ENCODE measurements around the gene RPL41.

Gene RPL41

DNA sequence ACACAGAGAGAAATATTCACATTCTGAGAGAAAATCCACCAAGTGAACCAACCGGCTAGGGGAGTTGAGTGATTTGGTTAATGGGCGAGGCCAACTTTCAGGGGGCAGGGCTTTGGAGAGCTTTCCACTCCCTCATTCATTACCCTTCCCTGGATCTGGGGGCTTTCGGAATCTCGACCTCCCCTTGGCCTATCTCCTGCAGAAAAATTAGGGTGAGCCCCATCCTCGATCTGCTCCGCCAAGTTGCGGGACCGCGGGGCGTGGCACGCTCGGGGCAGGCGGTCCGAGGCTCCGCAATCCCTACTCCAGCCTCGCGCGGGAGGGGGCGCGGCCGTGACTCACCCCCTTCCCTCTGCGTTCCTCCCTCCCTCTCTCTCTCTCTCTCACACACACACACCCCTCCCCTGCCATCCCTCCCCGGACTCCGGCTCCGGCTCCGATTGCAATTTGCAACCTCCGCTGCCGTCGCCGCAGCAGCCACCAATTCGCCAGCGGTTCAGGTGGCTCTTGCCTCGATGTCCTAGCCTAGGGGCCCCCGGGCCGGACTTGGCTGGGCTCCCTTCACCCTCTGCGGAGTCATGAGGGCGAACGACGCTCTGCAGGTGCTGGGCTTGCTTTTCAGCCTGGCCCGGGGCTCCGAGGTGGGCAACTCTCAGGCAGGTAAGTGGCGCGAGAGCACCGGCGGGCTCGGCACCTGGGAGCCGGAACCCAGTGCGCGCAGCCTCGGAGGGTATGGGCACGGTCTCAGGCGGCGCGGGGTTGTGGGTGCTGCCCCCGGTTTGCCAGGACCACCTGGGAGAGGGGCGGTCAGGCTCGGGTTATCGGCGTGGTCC lies 36.5 kb upstream of the RPL41 start, which contains the start of gene ERBB3:
ERBB3 (plus strand) TSS at position 443 of the 833 bp plus-strand sequence; CDS start at position 579, 136 bp downstream.
- peak within 1 kb of the TSS; percentile 98 for H3K9ac ChIP-seq (ENCODE audit: insufficient read length, low read depth)
- DNase-seq (ENCODE audit: low read depth, low spot score) = peak; percentile 71
- no peak for TF ChIP-seq YY1 (IDR thresholded peaks at IDR 0.05; ENCODE audit: insufficient read depth, insufficient read length)
- TF ChIP-seq SUZ12 (IDR thresholded peaks at IDR 0.05; ENCODE audit: extremely low read depth, insufficient read depth, insufficient read length) = no peak
- TF ChIP-seq ZNF274 (IDR thresholded peaks at IDR 0.05; ENCODE audit: low read depth, low read length) = no peak
- H3K36me3 ChIP-seq (ENCODE audit: insufficient read depth, insufficient read length, low read length) = peaks cover 2% of the 10 kb centered on the region
- no peaks in the 10 kb centered on the region for H3K27me3 ChIP-seq (ENCODE audit: insufficient read depth, insufficient read length)
- peaks cover 10% of the 10 kb centered on the region for H3K4me1 ChIP-seq (ENCODE audit: insufficient read depth, insufficient read length)
- H3K9me3 ChIP-seq (ENCODE audit: insufficient read depth, low read length) = peaks cover 6% of the 10 kb centered on the region; the same call in 1 of the 2 replicates
- peak within 1 kb of the TSS; percentile 91 for H3K4me3 ChIP-seq (ENCODE audit: insufficient read length, low read depth)

DNA sequence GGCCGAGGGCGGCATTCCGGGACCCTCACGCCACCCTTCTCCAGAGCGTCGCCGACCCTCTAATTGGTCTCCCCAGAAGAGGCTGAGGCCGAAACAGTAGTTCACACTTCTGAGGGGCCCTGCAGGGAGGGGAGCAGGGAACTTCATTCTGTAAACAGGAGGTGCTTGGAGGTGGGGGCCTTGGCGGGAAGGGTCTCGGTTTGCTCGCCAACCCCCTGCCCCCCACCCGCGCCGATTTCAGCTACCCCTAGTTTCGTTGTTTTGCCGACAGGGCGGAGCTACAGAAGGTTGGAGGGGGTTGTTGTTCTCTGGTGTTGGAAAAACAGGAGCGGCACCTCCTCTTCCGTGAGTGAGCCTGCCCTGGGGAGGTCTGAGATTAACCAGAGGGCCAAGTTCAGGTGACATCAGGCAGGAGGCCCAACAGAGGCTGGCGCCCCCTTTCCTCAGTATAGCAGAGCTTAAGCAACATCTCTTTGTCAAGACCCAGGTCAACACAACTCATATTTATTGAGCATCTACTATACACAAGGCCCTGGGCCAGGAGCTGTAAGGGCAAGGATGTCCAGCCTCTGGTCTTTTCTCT lies 35.8 kb upstream of the RPL41 start:
- peak overlapping the region; percentile 91 for H3K4me3 ChIP-seq (ENCODE audit: insufficient read length, low read depth)
- peaks cover 10% of the 10 kb centered on the region for H3K4me1 ChIP-seq (ENCODE audit: insufficient read depth, insufficient read length)
- TF ChIP-seq YY1 (IDR thresholded peaks at IDR 0.05; ENCODE audit: insufficient read depth, insufficient read length) (no peak), ZNF274 (IDR thresholded peaks at IDR 0.05; ENCODE audit: low read depth, low read length) (no peak), SUZ12 (IDR thresholded peaks at IDR 0.05; ENCODE audit: extremely low read depth, insufficient read depth, insufficient read length) (no peak)
- peaks cover 6% of the 10 kb centered on the region; the same call in 1 of the 2 replicates for H3K9me3 ChIP-seq (ENCODE audit: insufficient read depth, low read length)
- H3K9ac ChIP-seq (ENCODE audit: insufficient read length, low read depth) = peak overlapping the region; percentile 98
- no peaks in the 10 kb centered on the region for H3K27me3 ChIP-seq (ENCODE audit: insufficient read depth, insufficient read length)
- H3K36me3 ChIP-seq (ENCODE audit: insufficient read depth, insufficient read length, low read length) = peaks cover 5% of the 10 kb centered on the region
- no peak for DNase-seq (ENCODE audit: low read depth, low spot score)

DNA sequence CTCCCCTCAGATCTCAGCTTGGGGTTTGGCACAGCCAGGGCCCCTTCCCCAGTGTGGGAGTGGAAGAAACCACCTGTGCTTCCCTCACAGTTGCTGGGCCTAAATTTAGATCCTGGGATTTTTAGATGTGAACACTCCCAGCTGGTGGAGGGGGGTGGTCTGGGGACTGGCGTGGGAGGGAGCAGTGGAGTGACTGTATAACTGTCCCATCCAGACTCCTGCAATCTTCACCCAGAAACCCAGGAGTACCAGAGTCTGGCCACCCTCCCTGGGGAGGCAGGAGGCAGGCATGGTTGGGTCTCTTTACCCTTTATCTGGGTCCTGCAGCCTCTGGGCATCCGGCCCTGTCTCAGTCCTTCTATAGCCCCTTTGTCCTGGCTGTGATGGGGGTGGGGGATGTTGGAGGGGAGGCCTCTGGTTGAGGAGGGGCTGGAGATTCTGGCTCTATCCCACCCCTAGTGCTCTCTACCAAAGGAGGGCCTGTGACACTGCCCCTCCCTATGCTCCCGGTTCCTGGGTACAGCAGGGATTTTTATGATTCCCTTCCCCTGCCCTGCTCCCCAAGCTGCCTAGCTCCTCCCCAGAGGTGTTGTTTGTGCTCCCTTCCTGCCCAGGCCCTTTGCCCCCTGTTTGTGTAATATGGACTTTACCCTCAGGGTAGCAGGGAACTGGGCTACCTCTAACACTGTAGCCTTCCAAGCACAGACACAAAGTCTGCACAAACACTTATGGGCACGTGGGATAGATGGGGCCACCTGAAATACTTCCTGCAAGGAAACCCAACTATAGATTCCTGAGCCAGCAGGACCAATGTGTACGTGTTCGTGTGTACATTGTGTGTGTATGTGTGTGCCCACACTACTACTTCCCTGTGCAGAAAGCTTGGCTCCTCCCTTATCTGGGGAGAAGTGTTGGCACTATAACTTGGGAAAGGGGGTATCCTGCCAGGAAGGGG lies 34.8 kb upstream of the RPL41 start:
- H3K4me1 ChIP-seq (ENCODE audit: insufficient read depth, insufficient read length) = peaks cover 10% of the 10 kb centered on the region
- DNase-seq (ENCODE audit: low read depth, low spot score) = no peak
- H3K27me3 ChIP-seq (ENCODE audit: insufficient read depth, insufficient read length) = no peaks in the 10 kb centered on the region
- H3K36me3 ChIP-seq (ENCODE audit: insufficient read depth, insufficient read length, low read length) = peaks cover 9% of the 10 kb centered on the region
- peaks cover 5% of the 10 kb centered on the region; the same call in 1 of the 2 replicates for H3K9me3 ChIP-seq (ENCODE audit: insufficient read depth, low read length)
- TF ChIP-seq SUZ12 (IDR thresholded peaks at IDR 0.05; ENCODE audit: extremely low read depth, insufficient read depth, insufficient read length) (no peak), ZNF274 (IDR thresholded peaks at IDR 0.05; ENCODE audit: low read depth, low read length) (no peak), YY1 (IDR thresholded peaks at IDR 0.05; ENCODE audit: insufficient read depth, insufficient read length) (no peak)
- peak overlapping the region; percentile 91 for H3K4me3 ChIP-seq (ENCODE audit: insufficient read length, low read depth)
- peak overlapping the region; percentile 98 for H3K9ac ChIP-seq (ENCODE audit: insufficient read length, low read depth)

DNA sequence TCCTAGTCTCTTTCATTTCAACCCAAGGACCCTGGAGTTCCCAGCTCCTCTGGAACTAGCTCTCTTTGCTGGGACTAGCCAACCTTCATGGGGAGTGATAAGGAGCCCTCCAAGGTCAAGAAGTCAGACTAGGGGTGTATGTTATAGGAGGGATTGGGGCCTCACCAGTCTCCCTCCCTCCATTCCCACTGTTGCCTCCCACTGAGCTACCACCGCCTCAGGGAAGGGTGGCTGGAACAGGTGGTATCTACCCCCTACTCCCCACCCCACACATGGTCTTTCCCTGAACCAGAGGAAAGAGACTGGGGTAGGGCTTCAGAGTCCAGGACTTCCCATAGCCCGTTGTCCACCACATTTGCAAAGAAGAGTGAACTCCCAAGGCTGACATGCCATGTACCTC lies 34.1 kb upstream of the RPL41 start:
- Histone ChIP-seq H3K36me3 (ENCODE audit: insufficient read depth, insufficient read length, low read length) (peaks cover 10% of the 10 kb centered on the region), H3K9me3 (ENCODE audit: insufficient read depth, low read length) (no peaks in the 10 kb centered on the region; the same call in 1 of the 2 replicates), H3K4me3 (ENCODE audit: insufficient read length, low read depth) (no peak overlapping the region), H3K9ac (ENCODE audit: insufficient read length, low read depth) (no peak overlapping the region), H3K27me3 (ENCODE audit: insufficient read depth, insufficient read length) (no peaks in the 10 kb centered on the region), H3K4me1 (ENCODE audit: insufficient read depth, insufficient read length) (peaks cover 13% of the 10 kb centered on the region)
- no peak for DNase-seq (ENCODE audit: low read depth, low spot score)
- no peak for TF ChIP-seq ZNF274 (IDR thresholded peaks at IDR 0.05; ENCODE audit: low read depth, low read length)
- no peak for TF ChIP-seq SUZ12 (IDR thresholded peaks at IDR 0.05; ENCODE audit: extremely low read depth, insufficient read depth, insufficient read length)
- no peak for TF ChIP-seq YY1 (IDR thresholded peaks at IDR 0.05; ENCODE audit: insufficient read depth, insufficient read length)

DNA sequence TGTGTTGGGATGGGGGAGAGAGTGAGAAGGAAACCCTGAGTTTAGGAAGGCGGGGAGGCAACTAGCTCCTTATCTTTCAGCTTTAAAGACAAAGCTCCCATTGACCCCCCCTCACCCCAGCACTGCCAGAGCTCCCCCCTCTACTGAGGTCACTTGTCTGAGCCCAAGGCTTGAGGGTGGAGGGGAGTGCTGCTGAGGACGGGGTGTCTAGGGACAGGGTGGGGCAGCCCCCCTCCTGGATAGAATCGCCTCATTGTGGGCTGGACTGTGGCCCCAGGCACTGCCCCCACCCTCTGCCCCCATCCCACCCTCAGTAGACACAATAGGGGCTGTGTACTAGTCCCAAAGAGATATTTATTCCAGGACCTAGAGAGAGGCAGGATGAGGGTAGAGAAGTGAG lies 33.5 kb upstream of the RPL41 start:
- Histone ChIP-seq H3K36me3 (ENCODE audit: insufficient read depth, insufficient read length, low read length) (peaks cover 16% of the 10 kb centered on the region), H3K27me3 (ENCODE audit: insufficient read depth, insufficient read length) (no peaks in the 10 kb centered on the region), H3K4me1 (ENCODE audit: insufficient read depth, insufficient read length) (peaks cover 13% of the 10 kb centered on the region)

DNA sequence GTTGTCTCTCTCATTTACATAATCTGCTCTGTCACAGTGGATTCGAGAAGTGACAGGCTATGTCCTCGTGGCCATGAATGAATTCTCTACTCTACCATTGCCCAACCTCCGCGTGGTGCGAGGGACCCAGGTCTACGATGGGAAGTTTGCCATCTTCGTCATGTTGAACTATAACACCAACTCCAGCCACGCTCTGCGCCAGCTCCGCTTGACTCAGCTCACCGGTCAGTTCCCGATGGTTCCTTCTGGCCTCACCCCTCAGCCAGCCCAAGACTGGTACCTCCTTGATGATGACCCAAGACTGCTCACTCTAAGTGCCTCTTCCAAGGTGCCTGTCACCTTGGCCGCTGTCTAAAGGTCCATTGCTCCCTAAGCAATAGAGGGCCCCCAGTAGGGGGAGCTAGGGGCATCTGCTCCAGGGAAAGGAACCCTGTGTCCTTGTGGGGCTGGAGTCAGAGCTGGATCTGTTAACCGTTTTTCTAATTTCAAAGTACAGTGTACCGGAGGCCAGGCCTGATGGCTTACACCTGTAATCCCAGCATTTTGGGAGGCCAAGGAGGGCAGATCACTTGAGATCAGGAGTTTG lies 31.4 kb upstream of the RPL41 start:
- no peak for DNase-seq (ENCODE audit: low read depth, low spot score)
- Histone ChIP-seq H3K9me3 (ENCODE audit: insufficient read depth, low read length) (no peaks in the 10 kb centered on the region), H3K9ac (ENCODE audit: insufficient read length, low read depth) (no peak overlapping the region), H3K4me1 (ENCODE audit: insufficient read depth, insufficient read length) (peaks cover 13% of the 10 kb centered on the region), H3K27me3 (ENCODE audit: insufficient read depth, insufficient read length) (no peaks in the 10 kb centered on the region), H3K4me3 (ENCODE audit: insufficient read length, low read depth) (no peak overlapping the region), H3K36me3 (ENCODE audit: insufficient read depth, insufficient read length, low read length) (peaks cover 22% of the 10 kb centered on the region)
- no peak for TF ChIP-seq ZNF274 (IDR thresholded peaks at IDR 0.05; ENCODE audit: low read depth, low read length)
- no peak for TF ChIP-seq YY1 (IDR thresholded peaks at IDR 0.05; ENCODE audit: insufficient read depth, insufficient read length)
- TF ChIP-seq SUZ12 (IDR thresholded peaks at IDR 0.05; ENCODE audit: extremely low read depth, insufficient read depth, insufficient read length) = no peak

More for the DNA sequence above, 33.5 kb upstream of the RPL41 start:
- no peak for TF ChIP-seq ZNF274 (IDR thresholded peaks at IDR 0.05; ENCODE audit: low read depth, low read length)
- no peak for TF ChIP-seq SUZ12 (IDR thresholded peaks at IDR 0.05; ENCODE audit: extremely low read depth, insufficient read depth, insufficient read length)
- TF ChIP-seq YY1 (IDR thresholded peaks at IDR 0.05; ENCODE audit: insufficient read depth, insufficient read length) = no peak
- H3K4me3 ChIP-seq (ENCODE audit: insufficient read length, low read depth) = no peak overlapping the region
- H3K9ac ChIP-seq (ENCODE audit: insufficient read length, low read depth) = no peak overlapping the region
- no peak for DNase-seq (ENCODE audit: low read depth, low spot score)
- H3K9me3 ChIP-seq (ENCODE audit: insufficient read depth, low read length) = no peaks in the 10 kb centered on the region; the same call in 1 of the 2 replicates
